CD4-positive, CD25-positive, alpha-beta regulatory T cell (primary cell): ENCODE measurements around the gene GATA6. TPM values are rescaled to one million over a fixed set of nuclear protein-coding genes. Genes with fewer than 3 reads are reported as not detected.

Source experiments
- ATAC-seq, 2 donors: fragments of 150-1000 bp; cut with Tn5 transposase; one replicate each; pipeline ENCODE4 v1.10.0; 2021; ENCODE audit warnings: low read depth in 2 of 2, moderate number of reproducible peaks in 2 of 2, moderate library complexity in 1 of 2
- DNase-seq, 3 donors: peaks; one replicate each; pipeline versions ENCODE4 v3.0.0 to v3.0.0-alpha.2; 2012 to 2022; ENCODE audit warnings: mixed read lengths in 1 of 3
- H3K27ac ChIP-seq: one replicate; pipeline ENCODE4 v1.7.0; 2013; ENCODE audit warnings: mild to moderate bottlenecking, low read length; ENCODE audit not compliant: insufficient read depth, poor library complexity, severe bottlenecking
- H3K27me3 ChIP-seq: one replicate; pipeline ENCODE4 v1.7.0; 2013; ENCODE audit warnings: low read length; ENCODE audit not compliant: control insufficient read depth, insufficient read depth
- H3K36me3 ChIP-seq: one replicate; pipeline ENCODE4 v1.7.0; 2013; ENCODE audit warnings: mild to moderate bottlenecking, low read length, moderate library complexity; ENCODE audit not compliant: control insufficient read depth, insufficient read depth
- H3K4me1 ChIP-seq: 2 replicates; pipeline ENCODE4 v1.7.0; 2013; ENCODE audit warnings: mild to moderate bottlenecking, low read length; ENCODE audit not compliant: insufficient read depth, control insufficient read depth, poor library complexity, severe bottlenecking
- H3K4me3 ChIP-seq: one replicate; pipeline ENCODE4 v1.7.0; 2013; ENCODE audit warnings: low read depth, mild to moderate bottlenecking, low read length, moderate library complexity
- H3K9me3 ChIP-seq, 2 experiments: 1 replicate in 1 of 2; 2 replicates in 1 of 2; pipeline ENCODE4 v1.7.0; 2013; ENCODE audit warnings: low read length in 2 of 2, mild to moderate bottlenecking in 1 of 2, moderate library complexity in 1 of 2; ENCODE audit not compliant: control insufficient read depth in 2 of 2
- H3K27ac Mint-ChIP-seq, 3 donors: one replicate each; pipeline ENCODE4 v1.8.0; 2020 to 2022; ENCODE audit warnings: mild to moderate bottlenecking in 3 of 3, mixed read lengths in 3 of 3, moderate library complexity in 2 of 3
- H3K27me3 Mint-ChIP-seq: one replicate; pipeline ENCODE4 v1.8.0; 2022; ENCODE audit warnings: mild to moderate bottlenecking, mixed read lengths
- H3K36me3 Mint-ChIP-seq: one replicate; pipeline ENCODE4 v1.8.0; 2020; ENCODE audit warnings: mixed read lengths
- H3K4me1 Mint-ChIP-seq, 4 donors: one replicate each; pipeline ENCODE4 v1.8.0; 2020 to 2022; ENCODE audit warnings: mixed read lengths in 4 of 4, mild to moderate bottlenecking in 1 of 4
- H3K4me3 Mint-ChIP-seq, 4 donors: one replicate each; pipeline ENCODE4 v1.8.0; 2020 to 2022; ENCODE audit warnings: mild to moderate bottlenecking in 4 of 4, mixed read lengths in 4 of 4, moderate library complexity in 3 of 4
- H3K9me3 Mint-ChIP-seq, 7 donors: one replicate each; pipeline ENCODE4 v1.8.0; 2020 to 2022; ENCODE audit warnings: mixed read lengths in 7 of 7, mild to moderate bottlenecking in 3 of 7, moderate library complexity in 2 of 7
- polyA plus RNA-seq, 4 donors: library from polyadenylated mRNA; unstranded; fragments of 300-500 nt; fragmentation: Illumina TruSeq; gene quantifications; one replicate each; pipeline ENCODE4 v1.2.3, GENCODE V29; 2021
- total RNA-seq: library from RNA; stranded (reverse); gene quantifications from one replicate; pipeline ENCODE4 v1.2.3, GENCODE V29; 2022

The GATA6 gene
- total and polyA plus RNA-seq, 5 donors from 2014 or later, result 0.10 TPM; not detected in 4

GRCh38 chr18:22172594-22173049 is 3.2 kb downstream of the GATA6 start:
- H3K36me3 Mint-ChIP-seq, result no peaks in the 10 kb centered on the region
- H3K36me3 ChIP-seq, result no peaks in the 10 kb centered on the region
- H3K4me3 ChIP-seq, result no peak overlapping the region
- no peaks in the 10 kb centered on the region for H3K9me3 ChIP-seq
- H3K4me1 Mint-ChIP-seq, result peaks cover 0 to 25% (median 9%) of the 10 kb centered on the region in 4 donors
- H3K27ac Mint-ChIP-seq, result no peak overlapping the region
- no peak for DNase-seq
- H3K4me3 Mint-ChIP-seq, result peak overlapping the region in 2 of 4 donors; percentile 5 to 13
- ATAC-seq, result no peak
- peaks cover 0 to 5% (median 1%) of the 10 kb centered on the region in 7 donors for H3K9me3 Mint-ChIP-seq
- H3K4me1 ChIP-seq, result peaks cover 23% of the 10 kb centered on the region
- H3K27me3 ChIP-seq, result peaks cover 15% of the 10 kb centered on the region
- H3K27ac ChIP-seq, result no peak overlapping the region
- H3K27me3 Mint-ChIP-seq, result peaks cover 77% of the 10 kb centered on the region

GRCh38 chr18:22173221-22173927 is 4.0 kb downstream of the GATA6 start:
- DNase-seq, result no peak
- peaks cover 18% of the 10 kb centered on the region for H3K27me3 ChIP-seq
- Mint-ChIP-seq H3K36me3 (no peaks in the 10 kb centered on the region), H3K9me3 (peaks cover 0 to 6% (median 1%) of the 10 kb centered on the region in 7 donors), H3K27me3 (peaks cover 77% of the 10 kb centered on the region), H3K4me3 (no peak overlapping the region), H3K27ac (no peak overlapping the region), H3K4me1 (peaks cover 0 to 19% (median 6%) of the 10 kb centered on the region in 4 donors)
- ATAC-seq, result no peak
- H3K4me3 ChIP-seq, result no peak overlapping the region
- H3K9me3 ChIP-seq, result no peaks in the 10 kb centered on the region
- no peaks in the 10 kb centered on the region for H3K36me3 ChIP-seq
- H3K27ac ChIP-seq, result no peak overlapping the region
- H3K4me1 ChIP-seq, result peaks cover 23% of the 10 kb centered on the region

GRCh38 chr18:22173928-22174301 is 4.5 kb downstream of the GATA6 start:
- no peak overlapping the region for H3K4me3 Mint-ChIP-seq
- H3K27ac Mint-ChIP-seq, result no peak overlapping the region
- H3K36me3 Mint-ChIP-seq, result no peaks in the 10 kb centered on the region
- DNase-seq, result no peak
- H3K9me3 ChIP-seq, result no peaks in the 10 kb centered on the region
- peaks cover 0 to 15% (median 5%) of the 10 kb centered on the region in 4 donors for H3K4me1 Mint-ChIP-seq
- no peak for ATAC-seq
- peaks cover 0 to 5% (median 1%) of the 10 kb centered on the region in 7 donors for H3K9me3 Mint-ChIP-seq
- no peak overlapping the region for H3K4me3 ChIP-seq
- H3K27me3 ChIP-seq, result peaks cover 22% of the 10 kb centered on the region
- peaks cover 72% of the 10 kb centered on the region for H3K27me3 Mint-ChIP-seq
- H3K4me1 ChIP-seq, result peaks cover 23% of the 10 kb centered on the region
- no peaks in the 10 kb centered on the region for H3K36me3 ChIP-seq
- H3K27ac ChIP-seq, result no peak overlapping the region

GRCh38 chr18:22174341-22175145 is 5.2 kb downstream of the GATA6 start:
- Mint-ChIP-seq H3K27me3 (peaks cover 67% of the 10 kb centered on the region), H3K9me3 (peaks cover 0 to 5% (median 1%) of the 10 kb centered on the region in 7 donors), H3K4me3 (no peak overlapping the region), H3K36me3 (no peaks in the 10 kb centered on the region), H3K4me1 (peaks cover 0 to 12% (median 3%) of the 10 kb centered on the region in 4 donors), H3K27ac (no peak overlapping the region)
- Histone ChIP-seq H3K9me3 (no peaks in the 10 kb centered on the region), H3K36me3 (no peaks in the 10 kb centered on the region), H3K4me3 (no peak overlapping the region), H3K27ac (no peak overlapping the region), H3K27me3 (peaks cover 26% of the 10 kb centered on the region), H3K4me1 (peaks cover 16% of the 10 kb centered on the region)
- no peak for ATAC-seq
- no peak for DNase-seq

GRCh38 chr18:22175346-22175745 is 6.0 kb downstream of the GATA6 start:
- Mint-ChIP-seq H3K36me3 (no peaks in the 10 kb centered on the region), H3K4me3 (no peak overlapping the region), H3K9me3 (peaks cover 0 to 5% (median under 1%) of the 10 kb centered on the region in 7 donors), H3K4me1 (peaks cover 0 to 7% (median 1%) of the 10 kb centered on the region in 4 donors), H3K27me3 (peaks cover 67% of the 10 kb centered on the region), H3K27ac (no peak overlapping the region)
- H3K36me3 ChIP-seq, result no peaks in the 10 kb centered on the region
- H3K4me1 ChIP-seq, result peaks cover 9% of the 10 kb centered on the region
- no peak overlapping the region for H3K4me3 ChIP-seq
- peaks cover 26% of the 10 kb centered on the region for H3K27me3 ChIP-seq
- ATAC-seq, result no peak
- DNase-seq, result no peak
- H3K9me3 ChIP-seq, result no peaks in the 10 kb centered on the region
- H3K27ac ChIP-seq, result no peak overlapping the region

GRCh38 chr18:22176420-22177326 is 7.3 kb downstream of the GATA6 start:
- Histone ChIP-seq H3K36me3 (no peaks in the 10 kb centered on the region), H3K27me3 (peaks cover 26% of the 10 kb centered on the region)
- no peaks in the 10 kb centered on the region for H3K36me3 Mint-ChIP-seq

GRCh38 chr18:22177327-22177871 is 8.0 kb downstream of the GATA6 start:
- H3K36me3 ChIP-seq, result no peaks in the 10 kb centered on the region
- Mint-ChIP-seq H3K9me3 (peaks cover 0 to 5% (median 0%) of the 10 kb centered on the region in 7 donors), H3K4me1 (peaks cover 0 to 2% (median 0%) of the 10 kb centered on the region in 4 donors), H3K4me3 (no peak overlapping the region), H3K36me3 (no peaks in the 10 kb centered on the region), H3K27ac (no peak overlapping the region), H3K27me3 (peaks cover 62% of the 10 kb centered on the region)
- ATAC-seq (no peak), DNase-seq (no peak)
- H3K4me1 ChIP-seq, result no peaks in the 10 kb centered on the region
- H3K4me3 ChIP-seq, result no peak overlapping the region
- H3K9me3 ChIP-seq, result no peaks in the 10 kb centered on the region
- H3K27ac ChIP-seq, result no peak overlapping the region
- peaks cover 26% of the 10 kb centered on the region for H3K27me3 ChIP-seq

More at GRCh38 chr18:22176420-22177326, 7.3 kb downstream of the GATA6 start:
- no peak overlapping the region for H3K27ac ChIP-seq
- peaks cover 64% of the 10 kb centered on the region for H3K27me3 Mint-ChIP-seq
- no peak overlapping the region for H3K4me3 Mint-ChIP-seq
- no peak overlapping the region for H3K4me3 ChIP-seq
- no peaks in the 10 kb centered on the region for H3K4me1 ChIP-seq
- DNase-seq (no peak), ATAC-seq (no peak)
- no peaks in the 10 kb centered on the region for H3K9me3 ChIP-seq
- no peak overlapping the region for H3K27ac Mint-ChIP-seq
- H3K9me3 Mint-ChIP-seq, result peaks cover 0 to 5% (median 0%) of the 10 kb centered on the region in 7 donors
- peaks cover 0 to 2% (median 0%) of the 10 kb centered on the region in 4 donors for H3K4me1 Mint-ChIP-seq
